Stimulated activated naive CD8-positive, alpha-beta T cell treated with anti-CD3 and anti-CD28 coated beads, Interleukin-15, Interleukin-2, amounts not matched to agents 100 ng/mL and 50 ng/mL, for 24 hours (primary cell): ENCODE measurements around the gene TCL1B.

Experiments used
- H3K27ac Mint-ChIP-seq: one replicate; pipeline ENCODE4 v1.8.0; 2021; ENCODE audit warnings: mild to moderate bottlenecking, mixed read lengths
- H3K27me3 Mint-ChIP-seq: one replicate; pipeline ENCODE4 v1.8.0; 2021; ENCODE audit warnings: mixed read lengths
- H3K36me3 Mint-ChIP-seq: one replicate; pipeline ENCODE4 v1.8.0; 2021; ENCODE audit warnings: low read depth, mixed read lengths
- H3K4me1 Mint-ChIP-seq: one replicate; pipeline ENCODE4 v1.8.0; 2021; ENCODE audit warnings: low read depth, mixed read lengths
- H3K4me3 Mint-ChIP-seq: one replicate; pipeline ENCODE4 v1.8.0; 2021; ENCODE audit warnings: mild to moderate bottlenecking, mixed read lengths
- H3K9me3 Mint-ChIP-seq: one replicate; pipeline ENCODE4 v1.8.0; 2021; ENCODE audit warnings: mixed read lengths

The TCL1B gene

DNA sequence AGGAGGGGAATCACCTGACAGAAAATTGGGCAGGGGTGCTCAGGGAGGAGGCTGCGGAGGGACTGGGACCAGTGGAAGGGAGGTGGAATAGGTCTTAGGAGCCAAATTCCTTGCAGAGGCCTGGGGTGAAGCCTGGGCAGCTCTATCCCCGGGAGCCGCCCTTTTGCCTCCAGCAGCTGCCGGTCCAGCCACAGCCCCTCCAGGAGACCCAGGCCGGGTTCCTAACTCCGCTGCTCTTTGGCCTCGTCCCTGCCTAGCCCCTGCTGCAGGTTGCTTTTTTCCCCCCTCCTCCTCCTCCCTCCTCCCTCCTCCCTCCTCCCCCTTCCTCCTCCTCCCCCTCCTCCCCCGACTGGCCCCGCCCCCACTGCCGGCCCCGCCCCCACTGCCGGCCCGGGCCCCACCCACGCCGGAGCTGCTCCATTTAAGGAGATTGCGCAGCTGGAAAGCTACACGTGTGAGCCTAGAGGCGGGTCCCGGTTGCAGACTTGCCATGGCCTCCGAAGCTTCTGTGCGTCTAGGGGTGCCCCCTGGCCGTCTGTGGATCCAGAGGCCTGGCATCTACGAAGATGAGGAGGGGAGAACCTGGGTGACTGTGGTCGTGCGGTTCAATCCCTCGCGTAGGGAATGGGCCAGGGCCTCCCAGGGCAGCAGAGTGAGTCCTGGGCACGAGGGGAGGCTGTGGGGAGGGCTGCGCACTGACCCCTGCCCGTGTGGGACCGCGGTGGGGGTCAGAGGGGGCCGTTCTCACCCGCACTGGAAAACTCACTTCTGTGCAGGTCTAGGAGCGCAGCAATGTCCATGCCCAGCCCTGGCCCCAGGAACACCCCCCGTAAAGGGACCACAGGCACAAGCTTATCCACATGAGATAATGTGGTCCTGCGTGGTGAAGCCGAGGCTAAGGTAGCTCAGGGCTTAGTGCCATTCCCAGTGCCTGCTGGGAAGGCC lies at the start of gene TCL1B:
Gene TCL1B (plus strand): TSS at position 449 of the 945 bp plus-strand sequence. CDS start 42 bp downstream, at position 491.
- H3K4me1 Mint-ChIP-seq: no peaks in the 10 kb centered on the region
- no peak within 1 kb of the TSS for H3K4me3 Mint-ChIP-seq
- peaks cover 9% of the 10 kb centered on the region for H3K27me3 Mint-ChIP-seq
- H3K27ac Mint-ChIP-seq: no peak within 1 kb of the TSS
- no peaks in the 10 kb centered on the region for H3K36me3 Mint-ChIP-seq
- H3K9me3 Mint-ChIP-seq: no peaks in the 10 kb centered on the region

- Mint-ChIP-seq H3K4me3 (no peak overlapping the region), H3K4me1 (no peaks in the 10 kb centered on the region), H3K27me3 (peaks cover 4% of the 10 kb centered on the region), H3K9me3 (no peaks in the 10 kb centered on the region), H3K27ac (no peak overlapping the region), H3K36me3 (no peaks in the 10 kb centered on the region)
Measured at GRCh38 chr14:95644981-95645380, 41.2 kb upstream of the TCL1B start.

GRCh38 chr14:95645389-95645996 lies 40.7 kb upstream of the TCL1B start:
- H3K27me3 Mint-ChIP-seq: no peaks in the 10 kb centered on the region
- no peak overlapping the region for H3K27ac Mint-ChIP-seq
- H3K4me3 Mint-ChIP-seq: no peak overlapping the region
- no peaks in the 10 kb centered on the region for H3K36me3 Mint-ChIP-seq
- H3K9me3 Mint-ChIP-seq: no peaks in the 10 kb centered on the region
- H3K4me1 Mint-ChIP-seq: no peaks in the 10 kb centered on the region

DNA sequence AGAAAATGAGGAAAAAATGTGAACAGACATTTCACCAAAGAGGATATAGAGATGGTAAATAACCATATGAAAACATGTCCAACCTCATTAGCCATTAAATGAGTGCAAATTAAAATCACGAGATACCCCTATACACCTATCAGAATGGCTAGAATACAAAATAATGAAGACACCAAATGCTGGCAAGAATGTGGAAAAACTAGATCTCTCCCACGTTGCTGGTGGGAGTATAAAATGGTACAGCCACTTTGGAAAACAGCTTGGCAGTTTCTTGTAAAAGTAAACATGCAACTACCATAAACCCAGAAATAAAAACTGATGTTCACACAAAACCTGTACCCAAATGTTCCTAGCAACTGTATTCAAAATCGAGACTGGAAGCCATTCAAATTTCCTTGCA lies 38.3 kb upstream of the TCL1B start:
- Mint-ChIP-seq H3K27ac (no peak overlapping the region), H3K27me3 (no peaks in the 10 kb centered on the region), H3K4me1 (peaks cover 9% of the 10 kb centered on the region)

DNA sequence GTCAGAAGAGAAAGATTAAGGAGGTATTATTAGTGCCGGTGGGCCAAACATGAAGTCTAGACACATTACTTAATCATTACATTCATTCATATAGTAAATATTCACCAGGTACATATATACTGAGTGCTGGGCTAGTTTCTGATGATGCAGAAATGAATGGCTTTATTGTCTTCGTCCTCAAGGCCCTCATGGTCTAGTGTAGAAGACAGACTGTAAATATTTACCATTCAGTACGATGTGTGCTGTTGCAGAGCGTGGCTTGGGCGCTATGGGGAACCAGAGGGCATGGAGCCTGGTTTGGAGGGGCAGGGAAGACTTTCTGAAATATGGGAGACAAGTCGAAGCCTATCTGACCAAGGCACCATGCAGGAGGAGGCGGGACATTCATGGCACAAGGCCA lies 37.0 kb upstream of the TCL1B start:
- Mint-ChIP-seq H3K9me3 (no peaks in the 10 kb centered on the region), H3K36me3 (no peaks in the 10 kb centered on the region), H3K4me3 (no peak overlapping the region), H3K4me1 (peaks cover 11% of the 10 kb centered on the region), H3K27ac (no peak overlapping the region), H3K27me3 (no peaks in the 10 kb centered on the region)

More for the DNA sequence above, 38.3 kb upstream of the TCL1B start:
- Mint-ChIP-seq H3K4me3 (no peak overlapping the region), H3K9me3 (no peaks in the 10 kb centered on the region), H3K36me3 (no peaks in the 10 kb centered on the region)

GRCh38 chr14:95651028-95651427 lies 35.2 kb upstream of the TCL1B start:
- Mint-ChIP-seq H3K4me3 (no peak overlapping the region), H3K9me3 (no peaks in the 10 kb centered on the region), H3K4me1 (peaks cover 11% of the 10 kb centered on the region), H3K27ac (no peak overlapping the region), H3K27me3 (peaks cover 3% of the 10 kb centered on the region), H3K36me3 (no peaks in the 10 kb centered on the region)

DNA sequence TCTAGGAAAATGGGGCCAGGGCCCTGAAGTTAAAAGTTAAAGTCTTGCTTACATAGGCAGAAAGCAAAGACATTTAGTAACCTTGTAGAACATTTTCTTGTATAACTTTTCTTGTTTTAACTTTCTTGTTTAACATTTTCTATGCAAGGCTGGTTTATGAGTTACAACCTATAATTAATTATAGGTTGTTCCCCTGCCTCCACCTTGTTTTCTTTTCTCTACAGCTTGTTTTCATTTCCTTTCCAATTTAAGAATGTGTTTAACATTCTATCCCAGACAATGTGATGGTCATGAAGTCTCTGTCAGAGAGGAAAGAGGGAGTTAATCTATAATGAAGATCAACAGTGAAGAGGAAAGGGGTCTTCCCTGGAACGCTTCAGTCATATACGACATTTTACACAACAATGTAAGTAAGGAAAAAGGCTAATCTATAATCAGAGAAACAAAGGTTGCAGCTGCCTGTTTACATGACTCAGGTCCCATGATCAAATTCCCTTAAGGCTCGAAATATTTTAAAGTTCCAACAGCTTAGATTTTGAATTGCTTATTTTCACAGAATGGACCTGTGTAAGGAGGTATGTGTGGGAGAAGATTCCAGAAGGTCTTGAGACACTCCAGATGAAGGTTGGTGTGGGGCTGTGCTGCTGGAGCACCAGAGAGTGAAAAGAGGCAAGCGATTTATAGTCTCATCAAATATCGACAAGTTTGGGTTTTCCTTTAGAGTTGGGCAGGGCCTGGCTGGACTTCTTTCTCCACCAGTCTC lies 34.2 kb upstream of the TCL1B start:
- H3K27me3 Mint-ChIP-seq: peaks cover 3% of the 10 kb centered on the region
- H3K27ac Mint-ChIP-seq: peak overlapping the region; percentile 43
- H3K4me3 Mint-ChIP-seq: peak overlapping the region; percentile 11
- peaks cover 11% of the 10 kb centered on the region for H3K4me1 Mint-ChIP-seq
- no peaks in the 10 kb centered on the region for H3K9me3 Mint-ChIP-seq
- H3K36me3 Mint-ChIP-seq: no peaks in the 10 kb centered on the region

GRCh38 chr14:95652690-95653089 lies 33.5 kb upstream of the TCL1B start:
- Mint-ChIP-seq H3K27me3 (peaks cover 3% of the 10 kb centered on the region), H3K9me3 (no peaks in the 10 kb centered on the region), H3K36me3 (no peaks in the 10 kb centered on the region), H3K4me1 (peaks cover 11% of the 10 kb centered on the region), H3K27ac (no peak overlapping the region), H3K4me3 (no peak overlapping the region)

DNA sequence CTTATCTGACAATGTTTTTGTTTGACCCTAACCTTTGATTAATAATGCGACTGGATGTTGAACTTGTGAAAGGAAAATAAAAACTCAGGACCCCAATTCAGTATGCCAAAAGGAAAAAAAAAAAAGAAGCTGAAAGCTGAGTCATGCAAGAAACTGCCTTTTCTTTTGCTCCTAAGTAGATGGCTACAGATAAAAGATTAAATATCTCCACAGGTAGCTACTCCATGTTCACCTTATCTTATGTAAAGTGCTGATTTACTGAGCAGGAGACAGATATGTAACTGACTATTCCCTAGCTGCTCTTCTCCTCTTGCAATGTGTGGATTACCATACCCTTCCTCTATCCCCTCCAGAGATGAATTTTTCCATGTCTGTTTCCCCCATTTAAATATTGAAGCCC lies 30.8 kb upstream of the TCL1B start:
- peaks cover 11% of the 10 kb centered on the region for H3K4me1 Mint-ChIP-seq
- peaks cover 6% of the 10 kb centered on the region for H3K27me3 Mint-ChIP-seq
- no peaks in the 10 kb centered on the region for H3K9me3 Mint-ChIP-seq
- H3K27ac Mint-ChIP-seq: no peak overlapping the region
- H3K4me3 Mint-ChIP-seq: no peak overlapping the region
- no peaks in the 10 kb centered on the region for H3K36me3 Mint-ChIP-seq

DNA sequence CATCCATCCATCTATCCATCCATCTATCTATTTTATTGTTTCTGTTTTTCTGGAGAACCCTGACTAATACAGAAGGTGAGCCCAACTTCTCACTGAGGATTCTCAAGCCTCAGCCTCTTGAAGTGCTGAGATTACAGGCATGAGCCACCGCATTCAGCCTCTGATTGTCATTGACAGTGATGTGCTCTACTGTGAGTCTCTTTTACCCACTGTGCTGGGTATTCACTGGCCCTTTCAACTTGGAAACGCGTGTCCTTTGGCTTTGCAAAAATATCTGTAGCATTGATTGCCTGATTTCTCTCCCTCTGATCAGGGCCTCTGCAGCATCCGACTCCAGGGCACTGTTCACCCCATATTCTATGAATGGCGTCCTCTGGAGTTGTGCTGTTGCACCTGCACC lies 29.6 kb upstream of the TCL1B start:
- H3K36me3 Mint-ChIP-seq: no peaks in the 10 kb centered on the region
- no peak overlapping the region for H3K27ac Mint-ChIP-seq
- peaks cover 11% of the 10 kb centered on the region for H3K4me1 Mint-ChIP-seq
- no peak overlapping the region for H3K4me3 Mint-ChIP-seq
- H3K9me3 Mint-ChIP-seq: no peaks in the 10 kb centered on the region
- peaks cover 11% of the 10 kb centered on the region for H3K27me3 Mint-ChIP-seq

GRCh38 chr14:95657454-95657853 lies 28.8 kb upstream of the TCL1B start:
- Mint-ChIP-seq H3K9me3 (no peaks in the 10 kb centered on the region), H3K27ac (no peak overlapping the region), H3K27me3 (peaks cover 15% of the 10 kb centered on the region)

GRCh38 chr14:95659293-95659989 lies 26.8 kb upstream of the TCL1B start:
- Mint-ChIP-seq H3K27ac (no peak overlapping the region), H3K36me3 (no peaks in the 10 kb centered on the region), H3K27me3 (peaks cover 15% of the 10 kb centered on the region), H3K4me1 (peaks cover 15% of the 10 kb centered on the region), H3K4me3 (no peak overlapping the region), H3K9me3 (no peaks in the 10 kb centered on the region)

More at GRCh38 chr14:95657454-95657853, 28.8 kb upstream of the TCL1B start:
- Mint-ChIP-seq H3K36me3 (no peaks in the 10 kb centered on the region), H3K4me1 (peaks cover 11% of the 10 kb centered on the region), H3K4me3 (no peak overlapping the region)

- peaks cover 15% of the 10 kb centered on the region for H3K27me3 Mint-ChIP-seq
- peaks cover 15% of the 10 kb centered on the region for H3K4me1 Mint-ChIP-seq
- H3K9me3 Mint-ChIP-seq: no peaks in the 10 kb centered on the region
- H3K27ac Mint-ChIP-seq: no peak overlapping the region
- no peak overlapping the region for H3K4me3 Mint-ChIP-seq
- H3K36me3 Mint-ChIP-seq: no peaks in the 10 kb centered on the region
Measured at GRCh38 chr14:95659990-95660385, 26.2 kb upstream of the TCL1B start.

DNA sequence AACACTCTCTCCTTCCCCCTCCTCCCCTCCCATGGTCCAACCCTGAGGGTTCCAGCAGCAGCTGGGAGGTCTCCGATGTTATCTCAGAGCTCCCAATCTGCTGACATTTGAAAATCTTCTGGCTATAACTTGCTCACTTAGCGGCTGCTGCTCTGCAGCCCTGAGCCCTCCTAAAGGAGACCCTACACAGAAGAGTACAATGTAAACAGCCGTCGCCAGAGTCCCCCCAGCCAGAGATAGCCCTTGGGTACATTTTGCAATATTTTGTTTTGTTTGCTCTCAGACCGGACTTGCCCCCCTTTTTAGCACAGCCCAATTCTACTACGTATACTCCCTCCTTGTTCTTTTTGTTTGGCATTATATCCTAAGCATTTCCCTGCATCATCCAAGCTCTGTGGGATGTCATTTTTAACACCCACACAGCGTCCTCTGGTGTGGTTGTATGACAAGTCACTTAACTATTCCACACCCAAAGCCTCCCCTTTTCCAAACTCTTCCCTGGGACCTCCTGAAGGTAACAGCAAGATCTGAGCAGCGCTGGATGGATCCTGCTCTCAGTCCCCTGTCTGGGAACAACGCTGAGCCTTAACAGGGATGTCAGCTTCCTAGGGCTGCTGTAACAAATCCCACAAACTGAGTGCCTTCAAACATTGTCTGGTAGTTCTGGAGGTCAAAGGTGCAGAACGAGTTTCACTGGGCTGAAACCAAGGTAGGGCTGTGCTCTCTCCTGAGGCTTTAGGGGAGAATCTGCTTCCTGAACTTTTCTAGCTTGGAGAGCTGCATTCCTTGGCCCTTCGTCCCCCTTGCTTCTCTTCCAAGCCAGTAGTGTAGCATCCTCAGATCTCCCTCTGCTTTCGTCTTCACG lies 25.3 kb upstream of the TCL1B start:
- no peak overlapping the region for H3K4me3 Mint-ChIP-seq
- H3K27me3 Mint-ChIP-seq: peaks cover 13% of the 10 kb centered on the region
- H3K27ac Mint-ChIP-seq: no peak overlapping the region
- H3K4me1 Mint-ChIP-seq: peaks cover 15% of the 10 kb centered on the region
- H3K9me3 Mint-ChIP-seq: no peaks in the 10 kb centered on the region
- H3K36me3 Mint-ChIP-seq: no peaks in the 10 kb centered on the region
